ENCODE results near the gene CAMK1D.

CAMK1D gene

DNA sequence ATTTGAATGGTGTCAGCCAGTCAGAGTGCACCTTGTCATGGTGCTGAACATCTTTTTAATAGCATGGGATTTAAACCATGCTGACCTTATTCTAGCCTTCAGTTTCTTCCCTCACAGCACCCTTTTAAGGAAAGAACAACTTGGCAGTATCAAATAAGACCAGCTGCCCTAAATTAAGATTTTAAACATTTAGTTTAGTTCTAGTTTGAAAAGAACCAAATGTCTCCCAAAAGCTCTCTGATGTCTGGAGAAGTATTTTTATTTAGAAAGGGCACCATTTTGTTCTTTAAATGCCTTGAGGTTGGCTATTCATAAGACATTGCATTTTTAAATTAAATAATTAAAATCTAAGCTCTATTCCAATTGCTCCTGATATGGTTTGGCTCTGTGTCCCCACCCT, 531.1 kb downstream of the CAMK1D start:
- Histone ChIP-seq H3K27me3 (ENCODE audit: control insufficient read depth, low read length) (peaks cover 3% of the 10 kb centered on the region; the same call in 1 of the 2 replicates), H3K79me2 (ENCODE audit: control insufficient read depth, low read length) (no peaks in the 10 kb centered on the region), H3K9me3 (ENCODE audit: control insufficient read depth, insufficient read depth, low read length) (0 out of 2 replicates have a peak, but pooled peaks cover 3% of the 10 kb centered on the region), H4K20me1 (ENCODE audit: control insufficient read depth, insufficient read depth, low read depth, low read length) (no peaks in the 10 kb centered on the region), H3K4me3 (ENCODE audit: low read length) (no peak overlapping the region), H3K4me2 (ENCODE audit: low read length) (no peak overlapping the region), H3F3A (ENCODE audit: control insufficient read depth, insufficient read depth) (no peaks in the 10 kb centered on the region), H3K4me1 (ENCODE audit: control insufficient read depth, low read length) (no peaks in the 10 kb centered on the region), H3K27ac (ENCODE audit: low read depth, low read length) (no peak overlapping the region), H3K36me3 (ENCODE audit: control insufficient read depth, low read length) (no peaks in the 10 kb centered on the region), H3K9me2 (replicated peaks; ENCODE audit: control insufficient read depth, low read length) (no peaks in the 10 kb centered on the region)
- no peak for TF ChIP-seq CTCF (IDR thresholded peaks at IDR 0.05; ENCODE audit: low read depth, low read length, poor library complexity, severe bottlenecking)

DNA sequence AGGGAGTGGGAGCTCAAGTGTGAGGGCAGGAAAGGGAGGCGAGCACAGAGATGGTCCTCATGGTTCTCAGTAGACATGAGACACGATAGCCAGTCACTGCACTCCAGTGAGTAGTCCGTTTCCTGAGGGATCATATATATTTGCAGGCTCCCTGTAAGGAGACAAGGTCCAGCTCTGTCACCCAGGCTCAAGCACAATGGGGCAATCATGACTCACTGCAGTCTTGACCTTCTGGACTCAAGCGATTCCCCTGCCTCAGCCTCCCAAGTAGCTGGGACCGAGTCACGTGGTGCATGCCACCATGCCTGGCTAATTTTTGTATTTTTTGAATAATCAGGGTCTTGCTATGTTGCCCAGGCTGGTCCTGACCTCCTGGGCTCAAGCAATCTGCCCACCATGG, 535.5 kb downstream of the CAMK1D start:
- Histone ChIP-seq H3K4me3 (ENCODE audit: low read length) (no peak overlapping the region), H3K9me3 (ENCODE audit: control insufficient read depth, insufficient read depth, low read length) (no peaks in the 10 kb centered on the region), H3K9me2 (replicated peaks; ENCODE audit: control insufficient read depth, low read length) (no peaks in the 10 kb centered on the region)

More for the DNA sequence above, 535.5 kb downstream of the CAMK1D start:
- Histone ChIP-seq H4K20me1 (ENCODE audit: control insufficient read depth, insufficient read depth, low read depth, low read length) (no peaks in the 10 kb centered on the region), H3K27me3 (ENCODE audit: control insufficient read depth, low read length) (no peaks in the 10 kb centered on the region; the same call in 1 of the 2 replicates), H3K4me2 (ENCODE audit: low read length) (no peak overlapping the region), H3K27ac (ENCODE audit: low read depth, low read length) (no peak overlapping the region), H3F3A (ENCODE audit: control insufficient read depth, insufficient read depth) (no peaks in the 10 kb centered on the region), H3K79me2 (ENCODE audit: control insufficient read depth, low read length) (no peaks in the 10 kb centered on the region), H3K4me1 (ENCODE audit: control insufficient read depth, low read length) (no peaks in the 10 kb centered on the region), H3K36me3 (ENCODE audit: control insufficient read depth, low read length) (no peaks in the 10 kb centered on the region)
- TF ChIP-seq CTCF (IDR thresholded peaks at IDR 0.05; ENCODE audit: low read depth, low read length, poor library complexity, severe bottlenecking): no peak
- no peak for TF ChIP-seq EZH2phosphoT487 (IDR thresholded peaks at IDR 0.05; ENCODE audit: borderline replicate concordance, low read length)

Measured in DOHH2 (cell line).